HG02763 (cell line): ENCODE data around the gene THOC7.

Experiments
- ATAC-seq: cut with Tn5 transposase; IDR thresholded peaks from one replicate; pipeline ENCODE4 v1.9.1; 2021; ENCODE audit warnings: mild to moderate bottlenecking, moderate library complexity; ENCODE audit not compliant: unreplicated experiment

Gene THOC7

DNA sequence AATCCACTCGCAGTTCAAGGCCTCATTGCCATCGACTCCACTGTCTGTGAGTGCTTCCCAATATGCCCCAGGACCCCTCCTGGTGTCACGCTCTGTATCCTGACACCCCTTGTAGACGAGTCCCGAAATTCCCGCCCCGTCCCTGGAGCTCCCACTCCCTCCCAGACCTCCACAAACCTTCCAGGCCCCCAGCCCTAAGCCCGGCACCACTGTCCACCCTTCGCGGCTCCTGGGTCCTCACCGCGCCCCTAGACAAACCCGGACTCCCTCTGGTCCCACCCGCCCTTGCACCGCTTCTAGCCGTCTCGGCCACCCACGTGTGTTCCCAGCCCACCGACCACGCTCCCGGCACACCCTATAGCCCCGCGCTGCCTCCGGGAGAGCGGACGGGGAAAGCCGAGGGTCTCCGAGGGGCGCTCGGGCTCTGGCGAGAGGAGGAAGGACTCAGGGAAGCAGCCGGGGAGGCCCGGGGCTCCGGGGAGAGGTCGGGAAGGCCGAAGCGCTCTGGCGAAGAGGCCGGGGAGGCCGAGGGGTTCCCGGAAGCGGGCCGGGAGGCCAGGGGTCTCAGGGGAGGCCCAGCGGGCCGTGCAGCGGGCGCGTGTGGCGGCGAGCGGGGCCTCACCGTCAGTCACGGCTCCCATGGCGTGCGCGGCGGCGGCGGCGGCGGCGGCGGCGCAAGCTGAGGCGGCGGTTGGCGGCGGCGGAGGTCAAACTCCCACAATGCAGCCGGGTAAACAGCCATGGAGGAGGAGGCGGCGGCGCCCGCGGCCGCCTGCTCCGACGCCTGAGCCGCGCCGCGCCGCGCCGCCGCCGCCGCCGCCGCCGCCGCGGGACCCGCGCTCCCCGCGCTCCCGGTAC lies at the start of gene THOC7, which contains the start of gene ATXN7:
Gene THOC7, minus strand, starts transcription at position 656 of the 858 bp plus-strand sequence. Its CDS starts 15 bp downstream, at position 641.
Gene ATXN7, plus strand, starts transcription at position 718 of the 858 bp plus-strand sequence. CDS start 48,732 bp downstream, outside the sequence.
- peak; percentile 76 for ATAC-seq

DNA sequence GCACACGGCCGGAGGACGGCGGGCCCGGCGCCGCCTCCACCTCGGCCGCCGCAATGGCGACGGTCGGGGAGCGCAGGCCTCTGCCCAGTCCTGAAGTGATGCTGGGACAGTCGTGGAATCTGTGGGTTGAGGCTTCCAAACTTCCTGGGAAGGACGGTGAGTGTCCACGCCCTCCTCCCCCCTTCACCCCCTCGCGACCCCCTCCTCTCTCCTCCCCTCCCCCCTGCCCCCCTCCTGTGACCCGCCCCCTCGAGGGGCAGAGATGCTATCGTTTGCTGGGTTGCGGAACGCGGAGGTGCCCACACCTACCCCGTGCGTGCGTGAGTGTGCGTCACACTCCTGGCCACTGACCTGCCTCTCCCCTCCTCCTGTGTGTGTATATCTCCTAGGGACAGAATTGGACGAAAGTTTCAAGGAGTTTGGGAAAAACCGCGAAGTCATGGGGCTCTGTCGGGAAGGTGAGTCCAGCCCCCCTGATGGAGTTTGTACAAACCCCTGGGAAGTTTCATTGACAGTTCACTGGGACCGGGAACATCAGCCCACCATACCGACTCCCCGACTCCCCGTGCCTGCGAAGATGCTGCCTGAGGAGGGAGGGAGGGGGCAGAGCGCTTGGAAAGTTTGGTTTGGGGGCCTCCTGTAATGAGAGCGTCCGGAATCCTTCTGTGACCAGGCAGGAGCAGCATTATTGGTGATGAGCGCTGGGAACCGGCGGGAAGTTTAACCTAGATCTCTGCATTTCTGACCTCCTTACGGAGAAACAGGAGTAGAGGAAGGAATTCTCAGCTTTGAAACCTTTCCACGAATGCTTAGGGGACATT lies 49.4 kb upstream of the THOC7 start:
- peak; percentile 8 for ATAC-seq

DNA sequence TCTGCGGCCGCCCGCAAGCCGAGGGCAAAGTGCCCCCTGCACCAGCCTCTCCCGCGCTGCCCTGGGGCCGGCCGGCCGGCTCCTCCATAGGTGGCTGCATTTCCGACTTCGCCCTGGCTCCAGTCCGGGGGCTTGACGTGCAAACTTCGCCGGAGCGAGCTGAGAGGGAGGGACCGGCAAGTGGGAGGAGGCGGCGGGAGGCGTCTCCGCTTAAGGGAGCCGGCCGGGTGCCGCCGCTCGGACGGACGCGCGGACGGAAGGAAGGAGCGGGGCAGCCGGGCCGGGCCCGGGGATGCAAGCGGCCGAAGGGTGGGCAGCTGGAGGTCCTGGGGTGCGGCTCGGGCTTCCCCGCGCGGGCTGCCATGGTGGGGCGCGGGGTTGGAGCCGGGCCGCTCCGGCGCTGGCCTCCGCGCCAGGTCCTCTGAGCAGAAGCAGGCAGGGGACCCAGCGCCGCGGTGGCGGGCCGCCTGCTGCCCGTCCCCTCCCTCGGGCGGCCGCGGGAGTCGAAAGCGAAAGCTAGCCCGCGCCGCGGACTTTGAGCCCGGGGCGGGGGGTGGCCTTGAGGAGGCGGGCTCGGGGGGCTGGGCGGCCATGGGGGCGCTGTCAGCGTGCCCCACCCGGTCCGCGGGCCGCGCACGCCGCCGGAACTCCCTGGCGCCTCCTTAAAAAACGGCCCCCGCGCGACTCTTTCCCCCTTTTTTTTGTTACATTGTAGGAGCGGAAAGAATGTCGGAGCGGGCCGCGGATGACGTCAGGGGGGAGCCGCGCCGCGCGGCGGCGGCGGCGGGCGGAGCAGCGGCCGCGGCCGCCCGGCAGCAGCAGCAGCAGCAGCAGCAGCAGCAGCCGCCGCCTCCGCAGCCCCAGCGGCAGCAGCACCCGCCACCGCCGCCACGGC lies 48.5 kb upstream of the THOC7 start, which contains the start of gene SCAANT1:
Gene SCAANT1, minus strand, starts transcription at position 511 of the 895 bp plus-strand sequence.
- ATAC-seq: peak; percentile 72

DNA sequence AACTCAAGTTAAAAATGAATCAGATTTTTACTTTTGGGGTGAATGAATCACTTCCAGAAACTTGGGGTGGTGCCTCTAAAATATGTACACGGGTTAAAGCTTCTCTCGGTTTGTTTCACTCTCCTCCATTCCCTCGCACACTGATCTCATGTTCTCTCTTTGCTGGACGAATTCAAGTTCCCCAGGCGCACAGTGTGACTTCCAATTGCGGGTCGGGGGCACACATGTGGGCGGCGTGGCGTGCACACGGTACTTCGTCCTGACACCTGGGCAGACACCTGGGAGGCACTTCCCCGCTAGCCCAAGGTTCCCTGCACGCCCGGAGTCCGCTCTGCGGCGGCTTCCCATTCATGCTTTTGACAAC lies 47.9 kb upstream of the THOC7 start:
- no peak for ATAC-seq

DNA sequence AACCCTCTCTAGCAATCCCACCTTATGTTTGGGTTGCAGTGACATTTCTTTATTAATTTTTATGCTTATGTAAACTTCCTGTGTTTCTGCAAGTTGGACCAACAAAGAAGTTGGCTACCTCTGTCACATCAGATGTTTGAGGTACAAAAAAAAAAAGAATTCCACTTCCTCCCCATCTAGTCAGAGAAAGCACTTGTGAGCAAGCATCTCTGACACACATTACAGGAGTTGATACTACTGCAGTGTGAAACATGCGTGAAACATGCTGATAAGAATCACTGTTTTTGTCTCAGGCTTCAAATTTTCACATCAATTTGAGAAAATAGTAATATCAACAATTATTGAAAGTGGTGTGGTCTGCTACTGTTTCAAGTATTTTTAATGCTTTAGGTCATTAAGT lies 47.3 kb upstream of the THOC7 start:
- no peak for ATAC-seq

DNA sequence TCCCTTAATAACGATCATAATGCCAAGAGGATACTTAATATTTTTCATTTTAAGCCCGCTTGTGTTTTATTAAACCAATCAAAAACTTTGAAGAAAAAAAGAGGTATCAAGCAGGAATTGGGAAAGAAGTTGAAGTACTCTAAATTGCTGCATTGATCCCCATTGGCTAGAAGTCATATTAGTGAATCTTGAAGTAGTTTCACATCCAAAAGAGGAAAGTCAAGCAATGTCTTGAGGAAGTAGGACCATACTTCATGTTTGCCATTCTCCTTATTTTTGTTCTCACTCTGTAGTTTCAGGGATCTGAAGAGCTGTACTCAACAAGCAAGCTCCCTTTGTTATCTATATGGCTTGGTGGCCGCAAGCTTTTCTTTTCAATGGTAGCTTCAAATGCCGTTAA lies 46.4 kb upstream of the THOC7 start:
- ATAC-seq: no peak

DNA sequence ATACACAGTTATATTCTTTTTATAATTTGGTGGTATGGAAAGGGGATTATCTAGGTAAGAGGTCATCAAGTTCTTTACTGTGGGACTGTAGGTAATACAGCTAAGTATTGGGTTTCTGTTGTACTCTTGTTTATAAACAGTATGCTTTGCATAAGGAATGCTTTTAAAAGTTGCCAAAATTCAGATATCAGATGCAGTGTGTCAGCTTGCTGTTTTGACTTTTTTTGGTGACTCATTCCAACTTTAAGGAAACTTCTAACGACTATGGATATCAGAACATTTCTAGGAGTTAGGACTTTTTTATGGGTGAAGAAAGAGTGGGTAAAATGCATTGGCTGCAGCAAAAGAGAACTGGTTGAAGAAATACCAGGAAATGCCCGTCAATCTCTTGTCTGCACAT lies 45.8 kb upstream of the THOC7 start:
- ATAC-seq: no peak

DNA sequence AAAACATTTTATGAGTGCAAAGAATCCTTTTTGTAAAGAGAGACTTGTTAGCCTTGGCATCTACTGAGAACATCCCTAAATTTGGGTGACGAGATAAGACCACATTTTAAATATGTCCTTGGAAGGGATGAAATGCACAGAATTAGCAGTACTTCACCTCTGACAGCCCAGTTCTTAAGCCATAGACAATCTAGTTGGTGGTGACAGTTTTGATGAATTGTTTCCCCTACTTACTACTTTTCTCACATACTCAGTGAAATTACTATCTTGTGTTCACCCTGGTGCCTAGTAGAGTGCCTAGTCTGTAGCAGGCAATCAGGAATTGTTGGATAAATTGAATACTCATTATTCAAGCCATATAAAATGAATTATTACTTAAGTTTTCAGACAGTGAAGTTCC lies 45.2 kb upstream of the THOC7 start:
- no peak for ATAC-seq

DNA sequence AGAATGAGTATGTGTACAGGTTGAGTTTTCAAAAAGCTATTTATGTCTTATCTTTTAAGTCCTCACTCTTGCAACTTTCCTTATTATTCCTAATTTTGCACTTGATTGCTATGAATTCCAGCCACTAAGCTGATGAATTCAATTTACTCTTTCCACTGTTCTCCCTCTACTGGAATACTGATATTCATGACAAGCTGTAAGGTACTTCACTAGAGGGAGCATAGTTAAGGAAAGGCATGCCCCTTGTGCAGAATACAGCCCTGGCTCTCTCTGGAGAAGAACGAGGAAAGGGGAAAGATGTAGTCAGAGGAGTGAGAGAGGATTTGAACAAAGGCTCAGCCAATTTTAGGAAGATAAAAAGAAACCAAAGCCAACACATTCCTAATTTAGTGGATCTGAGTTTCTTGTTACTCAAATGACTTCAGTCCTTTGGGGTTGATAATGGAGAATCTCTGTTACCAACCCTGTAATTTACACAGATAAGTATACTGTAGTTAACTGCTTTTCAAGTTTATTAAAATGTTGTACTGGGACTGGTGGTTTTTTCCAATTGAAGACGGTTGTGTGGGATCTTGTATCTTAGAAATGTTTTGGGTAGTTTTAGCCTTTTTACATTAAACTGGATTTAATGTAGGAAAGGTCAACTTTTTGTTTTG lies 44.6 kb upstream of the THOC7 start:
- no peak for ATAC-seq

DNA sequence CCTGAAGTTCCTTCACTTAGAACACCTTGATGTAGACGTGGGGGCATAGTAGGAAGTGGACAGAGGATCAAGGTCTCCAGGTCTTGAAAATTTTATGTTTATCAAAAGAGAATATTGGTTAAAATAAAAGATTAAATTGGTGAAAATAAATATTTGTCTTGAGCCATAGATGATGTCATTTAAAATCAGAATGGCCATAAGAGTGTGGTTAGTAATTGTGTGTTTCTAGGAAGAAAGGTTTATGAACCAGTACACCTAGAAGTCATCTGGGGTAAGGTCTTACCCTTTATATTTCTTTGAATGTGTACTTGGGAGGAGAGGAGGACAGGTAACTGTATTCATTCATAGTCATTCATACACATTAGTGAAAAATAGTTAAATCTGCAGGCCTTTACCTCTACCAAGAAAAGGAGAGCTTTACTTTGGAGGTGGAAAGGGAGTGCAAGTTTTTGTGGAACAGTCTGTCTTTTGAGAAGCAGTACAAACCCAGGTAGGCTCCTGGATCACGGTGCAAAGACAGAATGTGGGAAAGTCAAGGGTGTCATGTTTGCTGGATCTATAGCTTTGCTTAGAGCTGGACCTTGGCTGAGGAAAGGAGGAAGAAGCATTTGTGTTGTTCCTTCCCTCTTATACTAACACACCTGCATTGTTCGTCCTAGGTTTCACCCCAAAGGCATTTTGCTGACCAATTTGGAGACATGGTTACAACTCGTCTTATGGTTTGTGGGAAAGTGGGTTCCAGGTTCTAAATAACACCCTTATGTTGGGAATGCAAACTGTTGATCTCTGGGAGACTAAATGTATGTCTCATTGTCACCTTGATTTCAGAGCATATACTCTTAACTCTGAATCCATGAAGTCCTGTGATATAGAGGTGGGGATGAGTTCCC lies 42.4 kb upstream of the THOC7 start:
- no peak for ATAC-seq

DNA sequence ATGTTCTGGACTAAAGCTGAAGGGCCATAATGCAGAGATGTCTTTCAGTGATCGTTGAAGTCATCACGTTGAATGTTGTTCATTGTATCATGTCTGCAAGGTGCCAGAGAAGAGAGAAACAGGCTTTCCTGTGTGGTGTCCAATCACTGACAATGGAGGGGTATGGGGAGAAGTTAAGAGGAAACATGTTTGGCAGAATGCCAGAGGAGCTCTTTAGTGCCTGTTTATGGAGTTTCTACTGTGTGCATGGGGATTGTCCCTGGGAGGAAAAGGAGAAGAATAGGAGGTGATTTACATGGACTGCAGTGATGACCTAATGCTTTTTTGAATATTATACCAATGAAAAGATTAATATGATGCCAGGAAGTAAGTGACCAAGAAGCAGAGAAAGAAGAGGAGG lies 36.9 kb upstream of the THOC7 start:
- ATAC-seq: no peak

DNA sequence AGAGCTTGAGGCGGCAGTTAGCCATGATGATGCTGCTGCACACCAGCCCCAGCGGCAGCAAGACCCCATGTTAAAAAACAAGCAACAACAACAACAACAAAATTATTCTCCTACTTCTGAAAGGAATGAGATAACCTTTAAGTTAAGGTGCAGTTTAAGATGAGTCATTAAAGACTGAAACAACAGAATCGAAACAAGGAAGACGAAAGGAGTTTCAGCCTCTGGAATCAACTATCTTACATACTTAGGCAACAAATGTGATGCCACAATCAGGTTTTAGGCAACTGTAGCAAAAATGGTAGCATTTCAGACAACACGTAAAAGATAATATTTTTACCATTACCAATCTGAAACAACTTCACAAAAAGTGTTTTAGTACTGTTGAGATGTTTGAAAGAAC lies 36.4 kb upstream of the THOC7 start:
- ATAC-seq: no peak

DNA sequence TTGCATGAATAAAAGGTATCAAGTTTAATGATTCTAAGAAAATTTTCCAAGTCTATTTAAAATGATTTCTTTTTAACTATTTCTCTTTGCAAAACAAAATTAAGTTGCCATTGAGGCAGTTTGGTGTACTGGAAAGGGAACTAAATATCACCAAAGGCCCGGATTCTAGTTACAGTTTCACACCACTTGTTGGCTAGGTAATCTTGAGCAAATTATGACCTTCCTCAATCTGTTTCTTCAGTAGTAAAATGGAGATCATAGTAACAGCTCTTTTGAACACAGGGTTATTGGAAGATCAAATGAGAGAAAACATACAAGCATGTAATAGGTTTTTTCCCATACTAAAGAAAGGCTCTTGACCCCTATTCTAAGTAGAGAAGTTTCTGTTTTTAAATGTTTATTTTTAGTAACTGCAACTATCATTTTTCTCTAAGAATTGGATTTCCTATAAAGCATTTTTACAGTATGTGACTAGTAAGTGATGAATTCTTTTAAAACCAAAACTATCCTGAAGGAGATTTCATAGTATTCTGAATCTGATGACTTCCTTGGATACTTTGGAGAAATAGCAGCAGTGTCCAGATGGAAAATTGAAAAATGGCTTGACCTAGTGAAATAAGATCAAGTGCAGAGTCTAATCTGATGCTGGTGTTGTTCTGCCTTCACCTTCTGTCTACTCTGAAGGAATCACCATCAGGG lies 32.9 kb upstream of the THOC7 start:
- peak; percentile 65 for ATAC-seq

DNA sequence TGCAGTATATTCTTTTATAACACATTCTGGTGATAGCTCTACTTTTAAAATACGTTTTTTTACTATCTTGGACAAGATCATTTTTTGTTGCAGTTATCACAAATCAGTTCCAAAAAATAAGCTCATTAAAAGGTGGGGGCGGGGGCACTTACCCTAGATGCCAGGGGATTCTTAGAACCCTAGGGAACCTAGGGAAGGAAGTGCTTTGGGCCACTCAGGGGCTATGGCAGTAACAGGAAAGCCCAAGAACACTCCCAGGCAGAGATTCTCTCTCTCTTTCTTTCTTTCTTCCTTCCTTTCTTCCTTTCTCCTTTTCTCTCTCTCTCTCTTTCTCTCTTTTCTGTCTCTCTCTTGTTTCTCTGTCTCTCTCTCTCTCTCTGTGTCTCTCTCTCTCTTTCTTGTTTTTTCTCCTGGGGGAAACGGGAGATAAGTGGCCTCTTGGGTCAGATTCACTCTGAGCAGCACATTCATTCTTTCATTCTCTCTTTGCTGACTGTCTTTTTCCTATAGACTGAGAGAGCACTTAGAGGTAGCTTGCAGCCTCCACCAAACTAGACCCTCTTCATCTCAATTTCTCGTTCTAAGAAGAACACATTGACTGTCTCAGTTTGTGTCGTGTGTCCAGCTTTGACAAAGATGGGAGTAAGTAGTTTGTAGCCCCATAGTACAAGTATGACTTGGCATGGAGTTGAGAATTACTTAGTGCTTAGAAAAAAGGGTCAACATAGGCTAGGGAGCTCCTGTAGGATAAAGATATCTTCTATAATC lies 32.0 kb upstream of the THOC7 start:
- no peak for ATAC-seq

DNA sequence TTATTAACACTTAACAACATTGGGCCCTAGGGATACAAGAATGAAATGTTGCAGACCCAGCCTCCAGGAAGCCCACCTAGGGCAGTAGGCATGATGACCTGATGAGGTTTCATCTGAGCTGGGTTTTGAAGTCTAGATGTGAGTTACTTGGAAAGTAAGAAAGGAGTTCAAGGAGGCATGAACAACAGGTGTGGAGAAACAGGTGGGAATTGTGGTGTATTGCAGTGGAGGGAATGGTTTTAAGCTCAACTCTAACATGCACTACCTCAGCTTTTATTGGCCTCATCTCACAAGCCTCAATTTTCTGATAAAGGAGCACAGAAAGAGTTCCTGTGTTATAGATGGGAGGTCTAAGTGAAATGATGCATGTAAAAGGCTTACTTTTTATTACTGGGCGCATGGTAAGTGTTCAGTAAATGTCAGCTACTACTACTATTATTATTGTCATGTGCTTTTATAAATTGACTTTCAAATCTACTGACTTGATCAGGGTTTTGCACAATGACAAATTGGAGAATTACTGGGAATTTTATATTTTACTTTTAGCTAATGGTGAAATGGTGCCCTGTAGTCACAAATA lies 29.3 kb upstream of the THOC7 start:
- no peak for ATAC-seq

DNA sequence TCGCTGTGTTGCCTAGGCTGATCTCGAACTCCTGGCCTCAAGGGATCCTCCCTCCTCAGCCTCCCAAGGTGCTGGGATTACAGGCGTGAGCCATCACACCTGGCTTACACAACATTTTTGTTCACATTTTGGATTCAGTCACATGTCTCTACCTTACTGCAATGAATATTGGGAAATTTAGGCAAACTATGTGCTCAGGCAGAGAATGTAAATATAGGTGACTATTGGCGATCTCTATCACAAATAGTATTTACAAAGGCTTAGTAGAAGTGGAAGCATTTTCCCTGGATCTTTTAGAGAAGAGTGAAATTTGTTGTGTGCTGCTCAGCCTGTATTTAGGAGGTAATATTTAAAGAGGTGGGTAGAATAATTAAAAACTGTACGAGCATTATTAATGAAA lies 27.9 kb upstream of the THOC7 start:
- ATAC-seq: no peak

DNA sequence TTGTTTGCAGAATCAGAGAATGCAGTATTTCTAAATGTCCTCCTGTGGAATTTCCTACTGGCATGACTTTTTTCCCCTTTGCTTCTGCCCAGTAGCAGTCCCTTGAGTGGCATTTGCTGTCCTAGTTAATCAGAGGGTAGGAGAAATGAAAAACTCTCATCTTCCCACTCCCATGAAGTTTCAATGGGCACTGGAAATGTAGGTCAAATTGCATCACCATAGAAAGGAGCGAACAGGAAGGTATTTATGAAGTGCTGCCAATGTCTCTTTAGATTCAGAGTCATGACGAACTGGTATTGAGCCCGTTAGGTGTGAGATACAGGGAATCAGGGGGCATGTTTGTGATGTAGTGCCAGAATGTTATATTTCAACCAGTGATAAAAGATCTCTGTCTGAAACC lies 23.3 kb upstream of the THOC7 start:
- no peak for ATAC-seq

DNA sequence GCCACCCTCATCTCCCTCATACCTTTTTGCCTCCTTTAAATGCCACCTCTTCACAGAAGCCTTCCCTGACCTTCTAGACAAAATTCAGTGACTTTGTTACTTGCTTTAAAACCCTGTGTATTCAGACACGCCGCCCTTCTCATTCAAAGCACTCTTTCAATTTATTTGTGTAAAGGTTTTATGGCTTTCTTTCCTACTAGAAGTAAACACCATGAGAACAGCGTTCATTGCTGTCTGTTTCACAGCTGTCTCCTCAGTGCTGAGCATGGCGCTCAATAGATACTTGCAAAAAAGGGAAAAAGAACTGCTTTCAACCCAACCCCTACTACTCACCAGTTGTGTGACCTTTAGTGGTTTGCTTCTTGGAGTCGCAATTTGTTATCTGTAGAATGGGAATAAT lies 17.0 kb upstream of the THOC7 start:
- ATAC-seq: no peak
